A673 (cell line): ENCODE results near the gene SPAG7. TPM values are rescaled to one million over a fixed set of nuclear protein-coding genes. Genes with fewer than 3 reads are reported as not detected.

Source experiments
- BruUV-seq: library from RNA; stranded (reverse); fragments of 400-500 nt; replicated peaks from 2 replicates; lab custom pipeline; 2021; lab: Mats Ljungman, UMichigan
- CTCF ChIA-PET: fragments of 300-600 bp; sonication (Branson Sonifier 250); formaldehyde crosslinking; loops from one replicate; lab custom pipeline; 2022; ENCODE audit warnings: antibody characterized with exemption; lab: Charles Lee
- POLR2A ChIA-PET: fragments of 300-600 bp; sonication (Branson Sonifier 250); formaldehyde crosslinking; loops from one replicate; lab custom pipeline; 2022; ENCODE audit warnings: antibody characterized with exemption; ENCODE audit not compliant: low non-redundant PET; lab: Charles Lee
- DNase-seq: peaks from one replicate; pipeline ENCODE4 v3.0.0-alpha.2; 2015; ENCODE audit warnings: low spot score
- H3K27ac ChIP-seq: fragments of 200-600 bp; sonication (generic); 2 replicates; pipeline ENCODE4 v1.5.1; 2016; ENCODE audit warnings: mixed run types, low read depth, mild to moderate bottlenecking, mixed read lengths, antibody characterized with exemption, low read length; ENCODE audit not compliant: poor library complexity, severe bottlenecking
- H3K27me3 ChIP-seq: fragments of 200-600 bp; sonication (generic); replicated peaks from 2 replicates; pipeline ENCODE4 v1.6.1; 2017; ENCODE audit warnings: mixed run types, low read depth, mild to moderate bottlenecking, mixed read lengths, antibody characterized with exemption, low read length; ENCODE audit not compliant: insufficient read depth, poor library complexity
- H3K36me3 ChIP-seq: fragments of 200-600 bp; sonication (generic); 2 replicates; pipeline ENCODE4 v1.6.1; 2016; ENCODE audit warnings: mixed run types, mild to moderate bottlenecking, mixed read lengths, antibody characterized with exemption, low read length; ENCODE audit not compliant: insufficient read depth, poor library complexity, severe bottlenecking
- H3K4me1 ChIP-seq: fragments of 200-600 bp; sonication (generic); 2 replicates; pipeline ENCODE4 v1.6.1; 2017; ENCODE audit warnings: mixed run types, mild to moderate bottlenecking, mixed read lengths, antibody characterized with exemption, low read length; ENCODE audit not compliant: insufficient read depth, poor library complexity, severe bottlenecking
- H3K4me3 ChIP-seq: fragments of 200-600 bp; sonication (generic); 2 replicates; pipeline ENCODE4 v1.5.1; 2016; ENCODE audit warnings: low read depth, mixed run types, mild to moderate bottlenecking, mixed read lengths, low read length; ENCODE audit not compliant: poor library complexity, severe bottlenecking
- H3K9me3 ChIP-seq: fragments of 200-600 bp; sonication (generic); 2 replicates; pipeline ENCODE4 v1.6.1; 2016; ENCODE audit warnings: mixed run types, low read depth, mild to moderate bottlenecking, mixed read lengths, antibody characterized with exemption, low read length; ENCODE audit not compliant: poor library complexity, severe bottlenecking
- CTCF ChIP-seq: fragments of 300-800, 200-600 bp; sonication (generic); conservative IDR thresholded peaks from 2 replicates; pipeline ENCODE4 v1.5.1; 2017; ENCODE audit warnings: low read depth, mild to moderate bottlenecking, antibody characterized with exemption, low read length, moderate library complexity, mixed read lengths
- EZH2 ChIP-seq: fragments of 200-600 bp; sonication (generic); IDR thresholded peaks from 2 replicates; pipeline ENCODE4 v1.6.1; 2017; ENCODE audit warnings: borderline replicate concordance, low read depth, mild to moderate bottlenecking, mixed read lengths, antibody characterized with exemption, low read length; ENCODE audit not compliant: poor library complexity, severe bottlenecking
- intact Hi-C: fragments of 100-400 bp; cut with micrococcal nuclease; formaldehyde crosslinking; loops from one replicate; pipeline ENCODE4 v1.10.0; 2022; ENCODE audit not compliant: unreplicated experiment
- total RNA-seq: library from RNA; stranded (reverse); gene quantifications from 2 replicates; pipeline ENCODE4 v1.2.3, GENCODE V29; 2021

SPAG7 gene
- total RNA-seq, 1 experiment from 2014 or later = 74.8 TPM

DNA sequence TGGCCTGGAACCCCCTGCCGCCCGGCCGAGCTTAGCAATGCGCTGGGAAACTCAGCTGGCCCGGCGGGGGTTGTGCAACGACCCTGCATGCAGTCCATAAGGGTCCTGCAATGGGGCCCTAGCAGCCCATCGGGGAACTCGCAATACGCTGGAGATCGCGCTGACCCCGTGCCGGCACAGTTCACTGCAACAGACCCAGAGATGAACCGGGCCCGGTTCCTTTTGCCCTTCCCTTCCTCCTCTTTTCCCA lies 28.1 kb downstream of the SPAG7 start:
- H3K27ac ChIP-seq = peak overlapping the region; percentile 94
- no peaks in the 10 kb centered on the region for H3K27me3 ChIP-seq
- intact Hi-C loops = no loop called here
- peaks cover 34% of the 10 kb centered on the region for H3K36me3 ChIP-seq
- H3K4me1 ChIP-seq = peaks cover 18% of the 10 kb centered on the region
- DNase-seq = no peak
- no peak for TF ChIP-seq EZH2
- no peak for TF ChIP-seq CTCF
- H3K9me3 ChIP-seq = no peaks in the 10 kb centered on the region
- peak overlapping the region; percentile 75 for H3K4me3 ChIP-seq
- CTCF ChIA-PET = interaction anchor here (0.7 kb wide), 1 partner anchor 36 kb away, joined by 4 read pairs; the partner anchor contains the start of gene CHRNE
- POLR2A ChIA-PET = interaction anchor here (0.6 kb wide), 2 partner anchors 10 to 29 kb away, joined by 3 read pairs; no protein-coding TSS in a partner anchor
- BruUV-seq = no TSS peak

GRCh38 chr17:4938688-4939545 lies 28.7 kb downstream of the SPAG7 start:
- DNase-seq = no peak
- Histone ChIP-seq H3K27me3 (no peaks in the 10 kb centered on the region), H3K4me3 (peak overlapping the region; percentile 75), H3K36me3 (peaks cover 29% of the 10 kb centered on the region), H3K4me1 (peaks cover 15% of the 10 kb centered on the region), H3K9me3 (no peaks in the 10 kb centered on the region), H3K27ac (peak overlapping the region; percentile 94)
- intact Hi-C loops = no loop called here
- ChIA-PET CTCF (interaction anchor here (0.7 kb wide), 1 partner anchor 36 kb away, joined by 4 read pairs; the partner anchor contains the start of gene CHRNE), POLR2A (interaction anchor here (0.6 kb wide), 1 partner anchor 29 kb away, joined by 3 read pairs; no protein-coding TSS in a partner anchor)
- TF ChIP-seq EZH2 (no peak), CTCF (no peak)
- BruUV-seq = TSS peak; percentile 13

- TF ChIP-seq EZH2 (no peak), CTCF (no peak)
- Histone ChIP-seq H3K4me1 (peaks cover 15% of the 10 kb centered on the region), H3K27ac (peak overlapping the region; percentile 94), H3K4me3 (no peak overlapping the region), H3K36me3 (peaks cover 21% of the 10 kb centered on the region), H3K27me3 (no peaks in the 10 kb centered on the region), H3K9me3 (no peaks in the 10 kb centered on the region)
- intact Hi-C loops = no loop called here
- ChIA-PET POLR2A (no interaction called here), CTCF (no interaction called here)
- no peak for DNase-seq
- no TSS peak for BruUV-seq
Observed at GRCh38 chr17:4938069-4938491, 29.5 kb downstream of the SPAG7 start.
